Skeletal muscle tissue (tissue), 4 donors: ENCODE results near the gene PLCB1. TPM values are rescaled to one million over a fixed set of nuclear protein-coding genes. Genes with fewer than 3 reads are reported as not detected.

Source experiments
- H3K27ac ChIP-seq: one replicate; pipeline ENCODE4 v1.7.0; 2013; ENCODE audit warnings: mild to moderate bottlenecking, low read depth, low read length, inconsistent platforms
- H3K27me3 ChIP-seq, 3 donors: one replicate each; pipeline ENCODE4 v1.7.0; 2013; ENCODE audit warnings: low read length in 3 of 3; ENCODE audit not compliant: control insufficient read depth in 3 of 3, insufficient read depth in 3 of 3
- H3K36me3 ChIP-seq, 3 donors: one replicate each; pipeline ENCODE4 v1.7.0; 2013; ENCODE audit warnings: low read length in 3 of 3; ENCODE audit not compliant: control insufficient read depth in 3 of 3, insufficient read depth in 3 of 3
- H3K4me1 ChIP-seq, 3 donors: one replicate each; pipeline ENCODE4 v1.7.0; 2013; ENCODE audit warnings: low read length in 3 of 3, mild to moderate bottlenecking in 3 of 3; ENCODE audit not compliant: control insufficient read depth in 3 of 3, insufficient read depth in 3 of 3
- H3K4me3 ChIP-seq, 3 donors: one replicate each; pipeline ENCODE4 v1.7.0; 2013; ENCODE audit warnings: low read length in 3 of 3
- H3K9ac ChIP-seq, 3 donors: one replicate each; pipeline ENCODE4 v1.7.0; 2013; ENCODE audit warnings: low read length in 3 of 3, mild to moderate bottlenecking in 3 of 3, moderate library complexity in 2 of 3, low read depth in 1 of 3
- H3K9me3 ChIP-seq, 3 donors: one replicate each; pipeline ENCODE4 v1.7.0; 2013; ENCODE audit warnings: low read length in 3 of 3; ENCODE audit not compliant: control insufficient read depth in 3 of 3
- total RNA-seq: library from RNA; depleted of rRNA; stranded (reverse); fragments of >200 nt; gene quantifications from one replicate; pipeline ENCODE4 v1.2.3, GENCODE V29; 2014
- donor health status: Osteomylitis.

Gene PLCB1
- total RNA-seq, 1 donor from 2014 or later, result 13.0 TPM

GRCh38 chr20:8764344-8764962 is 632.4 kb downstream of the PLCB1 start:
- Histone ChIP-seq H3K9me3 (no peaks in the 10 kb centered on the region), H3K4me3 (no peak overlapping the region), H3K4me1 (no peaks in the 10 kb centered on the region), H3K36me3 (peaks cover 0 to 4% (median 0%) of the 10 kb centered on the region in 3 donors), H3K27me3 (no peaks in the 10 kb centered on the region), H3K27ac (no peak overlapping the region), H3K9ac (no peak overlapping the region)

DNA sequence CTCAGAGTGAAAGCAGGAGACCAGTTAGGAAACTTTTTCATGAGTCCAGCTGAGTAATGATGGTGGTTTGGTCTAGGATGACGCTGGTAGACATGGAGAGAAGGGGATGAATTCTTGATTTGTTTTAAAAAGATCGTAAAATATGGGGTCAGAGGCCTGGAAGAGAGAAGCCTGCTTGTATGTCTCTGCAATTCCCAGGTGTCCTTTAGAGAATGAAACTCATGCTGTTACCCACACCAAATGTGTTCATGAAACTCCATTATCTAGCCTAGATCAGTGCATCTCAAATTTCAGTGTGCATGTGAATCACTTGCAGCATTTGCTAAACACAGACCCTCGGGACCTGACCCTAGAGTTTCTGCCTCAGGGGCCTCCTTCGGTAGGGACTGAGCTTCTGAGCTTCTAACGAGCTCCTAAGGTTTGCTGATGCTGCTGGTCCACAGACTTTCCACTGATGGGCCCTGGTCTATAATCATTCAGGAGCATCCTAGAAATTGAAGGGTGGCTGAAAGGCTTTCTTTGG is 634.9 kb downstream of the PLCB1 start:
- Histone ChIP-seq H3K4me1 (no peaks in the 10 kb centered on the region), H3K9me3 (no peaks in the 10 kb centered on the region), H3K4me3 (no peak overlapping the region), H3K27me3 (no peaks in the 10 kb centered on the region), H3K27ac (no peak overlapping the region), H3K9ac (no peak overlapping the region), H3K36me3 (peaks cover 0 to 4% (median 0%) of the 10 kb centered on the region in 3 donors)

- Histone ChIP-seq H3K36me3 (peaks cover 0 to 3% (median 0%) of the 10 kb centered on the region in 3 donors), H3K4me1 (no peaks in the 10 kb centered on the region), H3K27me3 (no peaks in the 10 kb centered on the region), H3K27ac (no peak overlapping the region), H3K9me3 (no peaks in the 10 kb centered on the region), H3K9ac (no peak overlapping the region), H3K4me3 (no peak overlapping the region)
These were observed 642.3 kb downstream of the PLCB1 start for GRCh38 chr20:8774412-8774811.

DNA sequence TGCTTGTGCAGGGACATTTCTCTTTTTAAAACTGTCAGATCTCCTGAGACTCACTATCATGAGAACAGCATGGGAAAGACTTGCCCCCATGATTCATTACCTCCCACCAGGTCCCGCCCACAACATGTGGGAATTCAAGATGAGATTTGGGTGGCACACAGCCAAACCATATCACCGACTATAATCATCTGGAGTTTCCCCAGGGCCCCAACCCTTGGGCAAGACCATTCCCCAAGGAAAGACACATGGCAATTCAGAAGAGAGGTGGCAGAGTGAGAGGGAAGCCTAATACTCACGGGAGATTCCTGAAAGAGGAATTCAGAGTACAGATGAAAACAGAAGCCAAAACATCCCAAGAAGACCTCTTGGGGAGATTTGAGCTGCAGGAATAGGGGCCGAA is 645.8 kb downstream of the PLCB1 start:
- Histone ChIP-seq H3K36me3 (peaks cover 0 to 3% (median 0%) of the 10 kb centered on the region in 3 donors), H3K27me3 (no peaks in the 10 kb centered on the region), H3K4me1 (no peaks in the 10 kb centered on the region), H3K9ac (no peak overlapping the region), H3K27ac (no peak overlapping the region), H3K4me3 (no peak overlapping the region), H3K9me3 (no peaks in the 10 kb centered on the region)

DNA sequence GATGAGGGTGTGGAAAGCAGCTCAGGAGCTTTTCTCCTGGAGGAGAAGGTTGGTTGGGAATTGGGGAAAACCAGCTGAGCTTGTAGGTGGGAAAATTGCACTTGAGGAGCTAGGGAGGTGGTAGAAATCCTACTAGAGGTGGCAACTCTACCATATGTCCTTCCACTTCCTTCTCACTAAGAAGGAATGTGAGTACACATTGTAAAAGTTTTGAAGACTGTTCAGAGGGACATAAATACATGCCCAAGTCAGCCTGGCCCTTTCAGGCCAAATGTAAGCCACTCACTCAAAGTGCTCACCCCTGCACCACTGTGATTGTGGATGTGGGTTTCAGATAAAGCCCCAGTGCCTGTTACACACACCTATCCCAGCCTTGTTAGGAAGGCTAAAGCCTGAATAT is 646.3 kb downstream of the PLCB1 start:
- peaks cover 0 to 3% (median 0%) of the 10 kb centered on the region in 3 donors for H3K36me3 ChIP-seq
- H3K9ac ChIP-seq, result no peak overlapping the region
- no peak overlapping the region for H3K27ac ChIP-seq
- H3K4me1 ChIP-seq, result no peaks in the 10 kb centered on the region
- H3K9me3 ChIP-seq, result no peaks in the 10 kb centered on the region
- no peaks in the 10 kb centered on the region for H3K27me3 ChIP-seq
- H3K4me3 ChIP-seq, result no peak overlapping the region

GRCh38 chr20:8780915-8781314 is 648.8 kb downstream of the PLCB1 start:
- H3K36me3 ChIP-seq, result no peaks in the 10 kb centered on the region
- H3K27me3 ChIP-seq, result no peaks in the 10 kb centered on the region
- H3K27ac ChIP-seq, result no peak overlapping the region
- H3K9ac ChIP-seq, result no peak overlapping the region
- no peaks in the 10 kb centered on the region for H3K9me3 ChIP-seq
- no peak overlapping the region for H3K4me3 ChIP-seq
- H3K4me1 ChIP-seq, result no peaks in the 10 kb centered on the region

DNA sequence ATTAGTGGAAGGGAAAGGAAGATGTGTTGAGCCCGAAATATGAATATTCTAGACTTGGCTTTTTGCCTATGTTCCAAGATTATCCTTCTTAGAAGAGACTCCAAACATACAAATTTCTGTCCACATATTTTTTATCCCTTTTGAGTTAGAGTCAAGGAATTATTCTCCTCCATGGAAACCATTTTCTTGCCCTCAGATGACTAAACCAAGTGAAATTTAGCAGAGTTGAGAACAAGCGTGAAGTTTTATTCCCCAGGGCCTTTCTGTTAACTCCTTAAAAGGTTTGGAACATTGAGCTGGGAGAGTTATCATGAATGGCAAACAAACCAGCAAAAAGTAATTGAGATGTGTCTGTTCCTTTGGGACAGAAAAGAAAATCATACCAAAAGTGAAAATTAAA is 650.7 kb downstream of the PLCB1 start:
- Histone ChIP-seq H3K4me3 (no peak overlapping the region), H3K9ac (no peak overlapping the region), H3K9me3 (no peaks in the 10 kb centered on the region), H3K4me1 (no peaks in the 10 kb centered on the region), H3K27ac (no peak overlapping the region), H3K27me3 (no peaks in the 10 kb centered on the region), H3K36me3 (no peaks in the 10 kb centered on the region)

- Histone ChIP-seq H3K27me3 (no peaks in the 10 kb centered on the region), H3K4me1 (no peaks in the 10 kb centered on the region), H3K9ac (no peak overlapping the region), H3K27ac (no peak overlapping the region), H3K36me3 (no peaks in the 10 kb centered on the region), H3K4me3 (no peak overlapping the region), H3K9me3 (no peaks in the 10 kb centered on the region)
These were observed 651.7 kb downstream of the PLCB1 start for GRCh38 chr20:8783734-8784133.

- H3K36me3 ChIP-seq, result no peaks in the 10 kb centered on the region
- H3K27me3 ChIP-seq, result no peaks in the 10 kb centered on the region
- no peak overlapping the region for H3K4me3 ChIP-seq
- no peak overlapping the region for H3K27ac ChIP-seq
- no peaks in the 10 kb centered on the region for H3K4me1 ChIP-seq
- no peaks in the 10 kb centered on the region for H3K9me3 ChIP-seq
- no peak overlapping the region for H3K9ac ChIP-seq
These were observed 654.3 kb downstream of the PLCB1 start for GRCh38 chr20:8786383-8786782.

DNA sequence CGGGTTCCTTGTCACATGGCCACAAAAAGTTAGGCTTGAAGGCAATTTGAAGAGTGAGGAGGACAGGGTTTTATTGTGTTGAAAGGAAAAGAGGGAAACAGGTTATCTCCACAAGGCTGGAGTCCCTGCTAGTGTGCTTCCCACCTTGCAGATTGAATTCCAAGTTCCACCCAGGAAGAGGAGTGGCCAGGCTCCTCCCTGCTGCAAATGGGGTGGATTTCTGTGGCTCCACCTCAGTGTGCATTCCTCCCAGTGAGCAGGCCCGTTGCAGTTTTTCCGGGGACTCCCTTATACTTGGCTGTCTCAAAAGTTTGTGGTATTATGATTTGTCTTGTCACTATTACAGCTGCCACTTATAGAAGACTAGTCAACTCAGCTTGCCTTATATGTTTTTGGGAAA is 655.0 kb downstream of the PLCB1 start:
- H3K4me1 ChIP-seq, result no peaks in the 10 kb centered on the region
- no peaks in the 10 kb centered on the region for H3K9me3 ChIP-seq
- no peaks in the 10 kb centered on the region for H3K36me3 ChIP-seq
- H3K27ac ChIP-seq, result no peak overlapping the region
- no peak overlapping the region for H3K4me3 ChIP-seq
- no peak overlapping the region for H3K9ac ChIP-seq
- H3K27me3 ChIP-seq, result no peaks in the 10 kb centered on the region
